Stimulated activated CD4-positive, alpha-beta T cell treated with anti-CD3 and anti-CD28 coated beads, Interleukin-15, amount 100 ng/mL, for 48 hours (primary cell): Measurements from ENCODE around the gene TOMM40.

Experiments used
- DNase-seq, 2 donors: peaks; one replicate each; pipeline ENCODE4 v3.0.0-alpha.2; 2020; ENCODE audit warnings: low read depth in 2 of 2

Gene TOMM40

DNA sequence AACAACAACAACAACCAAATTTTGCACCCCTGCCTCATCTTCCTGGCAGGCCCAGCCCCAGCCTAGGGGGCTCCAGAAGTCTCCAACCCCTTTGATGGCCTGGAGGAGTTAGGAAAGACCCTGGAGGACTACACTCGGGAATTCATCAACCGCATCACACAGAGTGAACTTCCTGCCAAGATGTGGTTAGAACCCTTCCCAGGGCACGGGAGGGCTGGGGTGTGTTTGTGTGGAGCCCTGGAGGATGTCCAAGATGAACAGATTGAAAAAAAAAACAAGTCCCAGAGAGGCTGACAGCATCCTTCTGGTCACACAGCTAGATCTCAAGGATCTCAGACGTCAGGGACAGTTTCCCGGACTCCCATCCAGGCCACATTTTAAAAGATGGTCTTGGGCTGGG, 36.7 kb downstream of the TOMM40 start:
- no peak for DNase-seq

DNA sequence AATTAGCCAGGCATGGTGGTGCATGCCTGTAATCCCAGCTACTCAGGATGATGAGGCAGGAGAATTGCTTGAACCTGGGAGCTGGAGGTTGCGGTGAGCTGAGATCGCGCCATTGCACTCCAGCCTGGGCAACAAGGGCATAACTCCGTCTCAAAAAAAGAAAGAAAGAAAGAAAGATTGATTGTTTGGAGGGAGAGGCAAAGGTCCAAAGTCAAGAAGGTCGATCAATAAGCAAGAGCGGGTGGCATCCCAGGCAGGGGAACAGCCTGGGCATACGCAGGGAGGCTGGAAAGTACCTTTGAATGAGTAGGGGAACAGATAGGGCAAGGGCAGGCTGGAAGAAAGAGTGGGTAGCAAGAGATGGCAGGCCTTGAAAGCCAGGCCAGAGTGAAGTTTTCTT, 39.0 kb downstream of the TOMM40 start:
- no peak for DNase-seq

DNA sequence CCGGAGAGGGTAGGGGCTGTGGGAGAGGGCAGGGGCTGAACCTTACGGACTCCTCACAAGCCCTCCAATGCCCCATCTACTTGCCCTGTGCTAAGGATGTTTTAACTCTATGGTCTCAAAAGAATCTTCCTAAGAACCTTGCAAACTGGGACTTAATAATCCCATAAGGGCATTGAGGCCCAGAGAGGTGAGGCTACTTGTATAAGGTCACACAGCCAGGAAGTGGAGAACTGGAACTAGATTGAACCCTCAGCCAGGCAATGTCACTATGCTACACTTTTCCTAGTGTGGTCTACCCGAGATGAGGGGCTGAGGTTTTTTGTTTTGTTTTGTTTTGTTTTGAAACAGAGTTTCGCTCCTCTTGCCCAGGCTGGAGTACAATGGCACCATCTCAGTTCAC, 40.5 kb downstream of the TOMM40 start:
- DNase-seq = no peak

DNA sequence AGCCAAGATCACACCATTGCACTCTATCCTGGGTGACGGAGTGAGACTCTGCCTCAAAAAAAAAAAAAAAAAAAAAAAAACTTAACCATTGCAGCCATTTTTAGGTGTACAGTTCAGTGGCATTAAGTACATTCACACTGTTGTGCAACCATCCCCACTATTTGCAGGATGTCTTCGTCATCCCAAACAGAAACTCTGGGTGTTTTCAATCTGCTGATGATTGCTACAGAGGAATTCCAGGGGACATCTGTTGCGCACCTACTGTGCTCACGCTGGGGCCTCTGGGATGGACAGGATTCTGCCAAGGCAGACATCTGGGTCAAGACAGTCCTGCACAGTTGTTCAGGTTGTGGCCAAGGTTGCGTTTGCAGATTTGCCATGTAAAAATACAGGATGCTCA, 48.6 kb downstream of the TOMM40 start:
- DNase-seq = no peak

DNA sequence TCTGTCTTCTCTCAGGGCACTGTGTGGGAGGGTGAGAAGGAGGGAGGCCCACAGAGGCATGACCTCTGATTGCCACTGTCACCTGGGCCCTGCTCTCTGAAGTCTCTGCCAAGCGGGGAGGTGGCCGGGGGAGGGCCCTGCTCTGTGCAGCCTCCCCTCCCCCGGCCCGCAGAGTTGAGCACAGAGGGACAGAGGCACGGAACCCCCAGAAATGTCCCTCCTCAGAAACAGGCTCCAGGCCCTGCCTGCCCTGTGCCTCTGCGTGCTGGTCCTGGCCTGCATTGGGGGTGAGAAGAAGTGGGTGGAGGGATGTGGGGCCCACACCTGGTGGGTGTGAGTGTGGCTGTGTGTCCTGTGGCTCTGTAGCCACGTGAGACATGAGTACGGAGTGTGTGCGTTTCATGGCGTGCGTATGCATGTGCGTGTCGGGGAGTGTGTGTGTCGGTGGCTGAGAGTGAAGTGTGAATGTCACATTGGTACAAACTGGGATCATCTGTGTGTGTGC, 51.1 kb downstream of the TOMM40 start, which contains the start of gene APOC4:
Gene APOC4, plus strand, starts transcription at position 171 of the 505 bp plus-strand sequence. Its CDS starts 41 bp downstream, at position 212.
- no peak for DNase-seq

DNA sequence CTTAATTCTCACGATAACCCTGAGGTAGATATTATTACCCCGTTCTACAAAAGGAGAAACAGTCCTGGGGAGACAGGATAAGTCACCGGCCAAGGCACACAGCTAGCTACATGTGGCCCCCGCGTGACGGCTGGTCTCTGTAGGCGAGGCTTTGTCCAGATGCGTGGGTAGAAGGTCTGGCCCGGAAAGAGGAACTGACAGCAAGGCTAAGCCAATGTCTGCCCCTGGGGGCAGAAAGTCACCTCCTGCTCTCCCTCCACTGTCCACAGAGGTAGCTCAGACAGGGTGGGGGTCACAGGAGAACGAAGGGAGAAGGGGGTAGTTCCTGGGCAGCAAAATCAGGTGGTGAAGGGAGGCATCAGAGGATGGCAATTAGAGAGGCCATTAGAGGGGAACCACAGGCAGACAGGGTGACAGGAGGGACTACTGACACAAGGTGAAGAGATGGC, 52.8 kb downstream of the TOMM40 start:
- DNase-seq = no peak

DNA sequence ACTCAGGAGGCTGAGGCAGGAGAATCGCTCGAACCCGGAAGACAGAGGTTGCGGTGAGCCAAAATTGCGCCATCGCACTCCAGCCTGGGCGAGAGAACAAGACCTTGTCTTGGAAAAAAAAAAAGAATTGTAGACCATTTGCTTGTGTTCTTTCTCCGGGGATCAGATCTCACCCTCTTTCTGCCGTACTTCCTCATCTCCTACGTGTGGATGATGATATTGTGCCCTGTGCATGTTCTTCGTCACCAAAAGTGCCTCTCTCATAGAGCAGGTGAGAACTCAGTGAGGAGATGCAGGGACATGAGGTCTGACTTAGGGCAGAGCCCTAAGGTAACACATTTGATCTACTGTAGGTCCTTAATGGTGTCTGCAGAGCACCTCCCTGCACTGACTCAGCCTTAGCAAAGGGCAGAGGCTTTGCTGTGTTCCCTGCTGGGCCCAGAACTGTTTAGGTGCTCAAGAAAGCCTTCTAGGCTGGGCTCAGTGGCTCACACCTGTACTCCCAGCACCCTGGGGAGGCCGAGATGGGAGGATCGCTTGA, 56.1 kb downstream of the TOMM40 start:
- no peak for DNase-seq

DNA sequence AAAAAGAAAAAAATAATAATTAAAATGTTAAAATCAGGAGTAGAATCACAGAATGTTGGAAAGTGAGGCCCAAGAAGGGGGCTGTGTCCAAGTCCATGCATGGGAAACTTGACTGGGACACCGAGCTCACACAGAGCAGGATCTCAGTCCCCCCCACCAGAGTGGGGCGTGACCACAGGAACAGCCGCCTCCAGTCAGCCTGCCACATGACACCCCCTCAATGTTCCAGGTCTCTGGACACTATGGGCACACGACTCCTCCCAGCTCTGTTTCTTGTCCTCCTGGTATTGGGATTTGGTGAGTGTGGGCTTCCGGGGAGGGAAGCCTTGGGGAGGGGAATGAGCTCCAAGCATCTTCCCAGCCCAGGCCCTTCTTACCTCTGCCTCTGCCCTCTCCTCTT, 57.2 kb downstream of the TOMM40 start:
- no peak for DNase-seq

DNA sequence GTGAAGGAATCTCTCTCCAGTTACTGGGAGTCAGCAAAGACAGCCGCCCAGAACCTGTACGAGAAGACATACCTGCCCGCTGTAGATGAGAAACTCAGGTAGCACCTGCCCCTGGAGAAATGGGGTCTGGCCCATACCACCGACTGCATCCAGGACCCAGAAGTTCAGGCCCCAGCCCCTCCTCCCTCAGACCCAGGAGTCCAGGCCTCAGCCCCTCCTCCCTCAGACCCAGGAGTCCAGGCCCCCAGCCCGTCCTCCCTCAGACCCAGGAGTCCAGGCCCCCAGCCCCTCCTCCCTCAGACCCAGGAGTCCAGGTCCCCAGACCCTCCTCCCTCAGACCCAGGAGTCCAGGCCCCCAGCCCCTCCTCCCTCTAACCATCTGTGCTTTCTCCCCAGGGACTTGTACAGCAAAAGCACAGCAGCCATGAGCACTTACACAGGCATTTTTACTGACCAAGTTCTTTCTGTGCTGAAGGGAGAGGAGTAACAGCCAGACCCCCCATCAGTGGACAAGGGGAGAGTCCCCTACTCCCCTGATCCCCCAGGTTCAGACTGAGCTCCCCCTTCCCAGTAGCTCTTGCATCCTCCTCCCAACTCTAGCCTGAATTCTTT, 57.8 kb downstream of the TOMM40 start:
- DNase-seq = no peak

DNA sequence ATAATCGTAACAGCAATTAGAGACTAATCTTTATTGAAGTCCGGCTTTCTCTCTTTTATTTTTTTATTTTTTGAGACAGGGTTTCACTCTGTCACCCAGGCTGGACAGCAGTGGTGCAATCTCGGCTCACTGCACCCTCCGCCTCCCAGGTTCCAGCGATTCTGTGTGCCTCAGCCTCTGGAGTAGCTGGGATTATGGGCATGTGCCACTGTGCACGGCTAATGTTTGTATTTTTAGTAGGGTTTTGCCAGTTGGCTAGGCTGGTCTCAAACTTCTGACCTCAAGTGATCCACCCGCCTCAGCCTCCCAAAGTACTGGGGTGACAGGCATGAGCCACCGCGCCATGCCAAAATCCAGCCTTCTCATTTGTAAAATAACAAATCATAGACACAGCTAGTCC, 58.5 kb downstream of the TOMM40 start:
- DNase-seq = no peak

DNA sequence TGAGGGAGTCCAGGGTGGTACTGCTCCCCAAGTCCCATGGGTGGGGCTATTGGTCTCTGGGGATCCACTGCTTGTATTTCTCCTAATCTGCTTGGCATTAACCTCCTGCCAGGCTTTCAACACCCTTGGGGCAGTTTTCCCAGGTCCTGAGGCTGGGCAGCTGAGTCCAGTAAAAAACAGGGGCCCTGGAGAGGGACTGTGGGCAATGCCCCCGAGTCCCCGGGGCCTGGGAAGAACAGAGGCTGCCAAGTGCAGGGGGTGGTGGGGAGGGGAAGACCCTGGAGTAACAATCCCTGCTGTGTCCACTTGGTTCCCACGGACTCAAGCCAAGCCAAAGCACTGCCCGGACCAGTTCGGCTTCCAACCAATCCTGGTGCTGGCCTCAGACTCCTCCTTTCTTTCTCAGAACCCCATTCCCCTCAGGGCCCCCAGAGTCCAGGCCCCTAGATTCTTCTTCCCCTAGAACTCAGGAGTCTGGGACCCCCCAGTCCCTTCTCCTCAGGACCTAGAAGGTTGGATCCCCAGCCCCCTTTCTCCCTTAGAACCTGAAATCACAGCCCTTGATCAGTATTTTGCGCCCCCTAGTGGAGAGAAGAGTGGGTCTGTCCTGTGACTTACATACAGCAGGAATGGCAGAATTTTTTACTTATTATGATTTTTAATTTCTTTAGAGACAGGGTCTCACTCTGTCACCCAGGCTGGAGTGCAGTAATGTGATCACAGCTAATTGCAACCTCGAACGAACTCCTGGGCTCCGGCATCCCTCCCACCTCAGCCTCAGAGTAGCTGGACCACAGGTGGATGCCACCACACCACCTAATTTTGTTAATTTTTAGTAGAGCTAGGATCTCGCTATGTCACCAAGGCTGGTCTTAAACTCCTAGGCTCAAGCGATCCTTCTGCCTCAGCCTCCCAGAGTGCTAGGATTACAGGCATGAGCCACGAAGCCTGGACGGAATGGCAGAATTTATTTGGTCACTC, 60.4 kb downstream of the TOMM40 start:
- peak; percentile 19 to 46 for DNase-seq
